GM18517 (cell line): ENCODE measurements around the gene MIEF1.
"Not testable (repeated sequence)": the region's sequence is repeated elsewhere in the genome, so short reads cannot be mapped to it uniquely, and the experiment has no call there.

Experiments used
- ATAC-seq: cut with Tn5 transposase; IDR thresholded peaks from one replicate; pipeline ENCODE4 v1.9.1; 2021; ENCODE audit warnings: mild to moderate bottlenecking, moderate library complexity; ENCODE audit not compliant: unreplicated experiment

Gene MIEF1

GRCh38 chr22:39489094-39490068, 12.7 kb upstream of the MIEF1 start:
- no peak for ATAC-seq

- ATAC-seq: no peak
Measured at GRCh38 chr22:39490135-39490798, 11.8 kb upstream of the MIEF1 start.

GRCh38 chr22:39490966-39491680, 11.0 kb upstream of the MIEF1 start:
- ATAC-seq: no peak

- ATAC-seq: no peak
Measured at GRCh38 chr22:39491696-39492095, 10.4 kb upstream of the MIEF1 start.

GRCh38 chr22:39492186-39492585, 9.9 kb upstream of the MIEF1 start:
- no peak for ATAC-seq

- ATAC-seq: no peak
Measured at GRCh38 chr22:39493759-39494158, 8.3 kb upstream of the MIEF1 start.

- ATAC-seq: no peak
Measured at GRCh38 chr22:39494471-39495120, 7.5 kb upstream of the MIEF1 start.

GRCh38 chr22:39496131-39496838, 5.8 kb upstream of the MIEF1 start:
- ATAC-seq: no peak

GRCh38 chr22:39497429-39497828, 4.7 kb upstream of the MIEF1 start:
- no peak for ATAC-seq

- no peak for ATAC-seq
Measured at GRCh38 chr22:39498368-39498767, 3.7 kb upstream of the MIEF1 start.

GRCh38 chr22:39498802-39499201, 3.3 kb upstream of the MIEF1 start:
- no peak for ATAC-seq

GRCh38 chr22:39500101-39500500, 2.0 kb upstream of the MIEF1 start:
- no peak for ATAC-seq

GRCh38 chr22:39501644-39502108, 414 bp upstream of the MIEF1 start:
- peak; percentile 24 for ATAC-seq

- ATAC-seq: no peak
Measured at GRCh38 chr22:39502789-39503409, 809 bp downstream of the MIEF1 start.

GRCh38 chr22:39503630-39504029, 1.5 kb downstream of the MIEF1 start:
- ATAC-seq: no peak

- no peak for ATAC-seq
Measured at GRCh38 chr22:39504071-39504470, 2.0 kb downstream of the MIEF1 start.

GRCh38 chr22:39507021-39507420, 4.9 kb downstream of the MIEF1 start:
- not testable (repeated sequence) for ATAC-seq

- ATAC-seq: no peak
Measured at GRCh38 chr22:39508393-39508792, 6.3 kb downstream of the MIEF1 start.

- ATAC-seq: no peak
Measured at GRCh38 chr22:39510529-39511149, 8.5 kb downstream of the MIEF1 start.
